ENCODE measurements around the gene FAM110D. TPM values are rescaled to one million over a fixed set of nuclear protein-coding genes. Genes with fewer than 3 reads are reported as not detected.

FAM110D gene
- polyA plus RNA-seq, 1 donor from 2014 or later, result 0.31 TPM

GRCh38 chr1:26125946-26126320 is 32.9 kb upstream of the FAM110D start:
- Histone ChIP-seq H3K27ac (ENCODE audit: low read length) (no peak overlapping the region), H3K4me3 (ENCODE audit: low read length) (no peak overlapping the region)

GRCh38 chr1:26126321-26127084 is 32.4 kb upstream of the FAM110D start:
- no peak overlapping the region for H3K4me2 ChIP-seq (ENCODE audit: low read length)
- H4K20me1 ChIP-seq (ENCODE audit: insufficient read depth), result no peaks in the 10 kb centered on the region
- H3K27me3 ChIP-seq (ENCODE audit: insufficient read depth, low read depth, low read length), result no peaks in the 10 kb centered on the region
- no peaks in the 10 kb centered on the region for H3F3A ChIP-seq (ENCODE audit: insufficient read depth, low read length, poor library complexity, severe bottlenecking)
- H3K4me3 ChIP-seq (ENCODE audit: low read length), result no peak overlapping the region
- no peaks in the 10 kb centered on the region for H3K9me2 ChIP-seq (ENCODE audit: insufficient read depth, low read length)
- no peak for TF ChIP-seq CTCF (IDR thresholded peaks at IDR 0.05; ENCODE audit: poor library complexity, severe bottlenecking)
- H3K27ac ChIP-seq (ENCODE audit: low read length), result no peak overlapping the region
- H2AFZ ChIP-seq (ENCODE audit: low read depth, low read length), result no peak overlapping the region
- H3K9me3 ChIP-seq (ENCODE audit: low read length), result no peaks in the 10 kb centered on the region
- H3K9ac ChIP-seq (ENCODE audit: low read length), result no peak overlapping the region
- H3K36me3 ChIP-seq (ENCODE audit: insufficient read depth, low read length), result peaks cover 6% of the 10 kb centered on the region
- no peaks in the 10 kb centered on the region for H3K79me2 ChIP-seq (replicated peaks; ENCODE audit: insufficient read depth, low read length)

More at GRCh38 chr1:26125946-26126320, 32.9 kb upstream of the FAM110D start:
- Histone ChIP-seq H2AFZ (ENCODE audit: low read depth, low read length) (no peak overlapping the region), H3K4me2 (ENCODE audit: low read length) (no peak overlapping the region), H3K9me3 (ENCODE audit: low read length) (no peaks in the 10 kb centered on the region), H3K36me3 (ENCODE audit: insufficient read depth, low read length) (peaks cover 6% of the 10 kb centered on the region), H3K79me2 (replicated peaks; ENCODE audit: insufficient read depth, low read length) (no peaks in the 10 kb centered on the region), H3F3A (ENCODE audit: insufficient read depth, low read length, poor library complexity, severe bottlenecking) (no peaks in the 10 kb centered on the region), H3K9me2 (ENCODE audit: insufficient read depth, low read length) (no peaks in the 10 kb centered on the region), H4K20me1 (ENCODE audit: insufficient read depth) (no peaks in the 10 kb centered on the region), H3K9ac (ENCODE audit: low read length) (no peak overlapping the region), H3K27me3 (ENCODE audit: insufficient read depth, low read depth, low read length) (no peaks in the 10 kb centered on the region)
- TF ChIP-seq EP300 (conservative IDR thresholded peaks at IDR 0.05; ENCODE audit: poor library complexity, severe bottlenecking), result no peak

- Histone ChIP-seq H3K9ac (ENCODE audit: low read length) (no peak overlapping the region), H3K27me3 (ENCODE audit: insufficient read depth, low read depth, low read length) (no peaks in the 10 kb centered on the region), H4K20me1 (ENCODE audit: insufficient read depth) (no peaks in the 10 kb centered on the region), H3K27ac (ENCODE audit: low read length) (no peak overlapping the region), H3F3A (ENCODE audit: insufficient read depth, low read length, poor library complexity, severe bottlenecking) (no peaks in the 10 kb centered on the region), H2AFZ (ENCODE audit: low read depth, low read length) (no peak overlapping the region), H3K79me2 (replicated peaks; ENCODE audit: insufficient read depth, low read length) (no peaks in the 10 kb centered on the region), H3K4me2 (ENCODE audit: low read length) (no peak overlapping the region), H3K9me2 (ENCODE audit: insufficient read depth, low read length) (no peaks in the 10 kb centered on the region), H3K9me3 (ENCODE audit: low read length) (no peaks in the 10 kb centered on the region), H3K4me3 (ENCODE audit: low read length) (no peak overlapping the region), H3K36me3 (ENCODE audit: insufficient read depth, low read length) (peaks cover 6% of the 10 kb centered on the region)
- TF ChIP-seq MXI1 (conservative IDR thresholded peaks at IDR 0.05; ENCODE audit: poor library complexity, severe bottlenecking) (no peak), POLR2AphosphoS5 (IDR thresholded peaks at IDR 0.05) (no peak), RAD21 (conservative IDR thresholded peaks at IDR 0.05) (no peak), EP300 (conservative IDR thresholded peaks at IDR 0.05; ENCODE audit: poor library complexity, severe bottlenecking) (no peak), TAF1 (IDR thresholded peaks at IDR 0.05; ENCODE audit: low read depth) (no peak), CTCF (IDR thresholded peaks at IDR 0.05; ENCODE audit: poor library complexity, severe bottlenecking) (no peak), SMC3 (conservative IDR thresholded peaks at IDR 0.05; ENCODE audit: poor library complexity) (no peak), EZH2 (IDR thresholded peaks at IDR 0.05; ENCODE audit: borderline replicate concordance, insufficient read depth, low read length, poor library complexity, severe bottlenecking) (no peak), REST (IDR thresholded peaks at IDR 0.05; ENCODE audit: borderline replicate concordance) (no peak)
Observed at GRCh38 chr1:26127235-26128163, 31.4 kb upstream of the FAM110D start.
